Kidney glomerular epithelial cell (primary cell): ENCODE measurements around the gene MCL1.
"Not testable (repeated sequence)": the region's sequence is repeated elsewhere in the genome, so short reads cannot be mapped to it uniquely, and the experiment has no call there.

Source experiments
- DNase-seq: peaks from one replicate; lab custom pipeline; 2025; lab: John Stamatoyannopoulos, UW

MCL1 gene

GRCh38 chr1:150602372-150602771, 23.0 kb upstream of the MCL1 start:
- not testable (repeated sequence) for DNase-seq

- no peak for DNase-seq
Measured at GRCh38 chr1:150601540-150601939, 22.1 kb upstream of the MCL1 start.

GRCh38 chr1:150598346-150598745, 18.9 kb upstream of the MCL1 start:
- not testable (repeated sequence) for DNase-seq

- DNase-seq: no peak
Measured at GRCh38 chr1:150596976-150597375, 17.6 kb upstream of the MCL1 start.

- no peak for DNase-seq
Measured at GRCh38 chr1:150596095-150596892, 16.9 kb upstream of the MCL1 start.

- DNase-seq: no peak
Measured at GRCh38 chr1:150582371-150582770, 3.0 kb upstream of the MCL1 start.

GRCh38 chr1:150581962-150582361, 2.6 kb upstream of the MCL1 start:
- DNase-seq: not testable (repeated sequence)

GRCh38 chr1:150581437-150581836, 2.0 kb upstream of the MCL1 start:
- DNase-seq: not testable (repeated sequence)

- not testable (repeated sequence) for DNase-seq
Measured at GRCh38 chr1:150580966-150581365, 1.6 kb upstream of the MCL1 start.

GRCh38 chr1:150579945-150580642, 684 bp upstream of the MCL1 start:
- DNase-seq: no peak

- peak; percentile 41 for DNase-seq
Measured at GRCh38 chr1:150578272-150579109, 919 bp downstream of the MCL1 start.

- no peak for DNase-seq
Measured at GRCh38 chr1:150577557-150578271, 1.7 kb downstream of the MCL1 start.

- DNase-seq: peak; percentile 12
Measured at GRCh38 chr1:150576794-150577556, 2.4 kb downstream of the MCL1 start.

GRCh38 chr1:150576367-150576711, 3.1 kb downstream of the MCL1 start:
- DNase-seq: no peak

- DNase-seq: no peak
Measured at GRCh38 chr1:150575518-150576366, 3.7 kb downstream of the MCL1 start.

- no peak for DNase-seq
Measured at GRCh38 chr1:150575072-150575489, 4.3 kb downstream of the MCL1 start.

GRCh38 chr1:150574260-150575071, 4.9 kb downstream of the MCL1 start:
- DNase-seq: no peak

GRCh38 chr1:150573648-150574071, 5.8 kb downstream of the MCL1 start:
- DNase-seq: not testable (repeated sequence)
